Osteocyte (in vitro differentiated cells): ENCODE results near the gene IPCEF1. TPM values are rescaled to one million over a fixed set of nuclear protein-coding genes. Genes with fewer than 3 reads are reported as not detected.

Experiments used
- DNase-seq: peaks from one replicate; pipeline ENCODE4 v3.0.0; 2021; ENCODE audit warnings: mixed read lengths; ENCODE audit not compliant: unreplicated experiment; ENCODE audit errors: extremely low spot score
- H3K27ac Mint-ChIP-seq: one replicate; pipeline ENCODE4 v1.8.0; 2021; ENCODE audit warnings: mild to moderate bottlenecking, mixed read lengths; ENCODE audit not compliant: unreplicated experiment
- H3K27me3 Mint-ChIP-seq: one replicate; pipeline ENCODE4 v1.8.0; 2021; ENCODE audit warnings: mixed read lengths; ENCODE audit not compliant: unreplicated experiment
- H3K36me3 Mint-ChIP-seq: one replicate; pipeline ENCODE4 v1.8.0; 2021; ENCODE audit warnings: mixed read lengths; ENCODE audit not compliant: unreplicated experiment
- H3K4me1 Mint-ChIP-seq: one replicate; pipeline ENCODE4 v1.8.0; 2021; ENCODE audit warnings: mixed read lengths; ENCODE audit not compliant: unreplicated experiment
- H3K4me3 Mint-ChIP-seq: one replicate; pipeline ENCODE4 v1.8.0; 2021; ENCODE audit warnings: mild to moderate bottlenecking, moderate library complexity, mixed read lengths; ENCODE audit not compliant: unreplicated experiment
- H3K9me3 Mint-ChIP-seq: one replicate; pipeline ENCODE4 v1.8.0; 2021; ENCODE audit warnings: mixed read lengths; ENCODE audit not compliant: unreplicated experiment
- total RNA-seq: library from RNA; stranded (reverse); gene quantifications from 2 replicates; pipeline ENCODE4 v1.2.1, GENCODE V29; 2021
- TF ChIP-seq, protein P1 (sequence below): fragments of 200-600 bp; sonication (generic); IDR thresholded peaks from 2 replicates; pipeline ENCODE4 v1.5.0; 2021; ENCODE audit warnings: antibody characterized with exemption, mild to moderate bottlenecking, moderate library complexity

Gene IPCEF1
- total RNA-seq, 1 donor from 2014 or later = 0.46 TPM

- TF ChIP-seq, protein P1, sequence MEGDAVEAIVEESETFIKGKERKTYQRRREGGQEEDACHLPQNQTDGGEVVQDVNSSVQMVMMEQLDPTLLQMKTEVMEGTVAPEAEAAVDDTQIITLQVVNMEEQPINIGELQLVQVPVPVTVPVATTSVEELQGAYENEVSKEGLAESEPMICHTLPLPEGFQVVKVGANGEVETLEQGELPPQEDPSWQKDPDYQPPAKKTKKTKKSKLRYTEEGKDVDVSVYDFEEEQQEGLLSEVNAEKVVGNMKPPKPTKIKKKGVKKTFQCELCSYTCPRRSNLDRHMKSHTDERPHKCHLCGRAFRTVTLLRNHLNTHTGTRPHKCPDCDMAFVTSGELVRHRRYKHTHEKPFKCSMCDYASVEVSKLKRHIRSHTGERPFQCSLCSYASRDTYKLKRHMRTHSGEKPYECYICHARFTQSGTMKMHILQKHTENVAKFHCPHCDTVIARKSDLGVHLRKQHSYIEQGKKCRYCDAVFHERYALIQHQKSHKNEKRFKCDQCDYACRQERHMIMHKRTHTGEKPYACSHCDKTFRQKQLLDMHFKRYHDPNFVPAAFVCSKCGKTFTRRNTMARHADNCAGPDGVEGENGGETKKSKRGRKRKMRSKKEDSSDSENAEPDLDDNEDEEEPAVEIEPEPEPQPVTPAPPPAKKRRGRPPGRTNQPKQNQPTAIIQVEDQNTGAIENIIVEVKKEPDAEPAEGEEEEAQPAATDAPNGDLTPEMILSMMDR = no peak
- Mint-ChIP-seq H3K4me1 (peaks cover 9% of the 10 kb centered on the region), H3K27ac (no peak overlapping the region), H3K36me3 (no peaks in the 10 kb centered on the region), H3K4me3 (no peak overlapping the region), H3K27me3 (peaks cover 2% of the 10 kb centered on the region), H3K9me3 (no peaks in the 10 kb centered on the region)
- DNase-seq = no peak
Observed at GRCh38 chr6:154239392-154239791, 117.2 kb downstream of the IPCEF1 start.

DNA sequence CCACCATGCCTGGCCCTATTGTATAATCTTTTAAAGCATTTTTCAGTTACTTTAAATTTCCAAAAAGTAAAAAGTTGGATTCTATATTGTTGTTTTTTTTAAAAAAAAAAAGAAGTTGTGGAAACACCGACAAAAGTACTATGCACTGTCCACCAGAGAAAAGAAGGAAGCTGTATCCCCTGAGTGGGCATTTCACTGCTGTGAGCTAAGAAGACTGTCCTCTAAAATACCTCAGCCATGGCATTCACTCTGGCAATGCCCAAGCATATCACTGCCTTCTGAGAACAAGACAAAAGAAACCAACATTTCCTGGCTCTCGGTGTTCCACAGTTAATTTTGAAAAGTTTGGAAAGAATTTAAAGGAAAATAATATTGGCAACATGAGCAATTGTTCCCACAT lies 117.8 kb downstream of the IPCEF1 start:
- DNase-seq = no peak
- Mint-ChIP-seq H3K9me3 (no peaks in the 10 kb centered on the region), H3K36me3 (no peaks in the 10 kb centered on the region), H3K4me1 (peaks cover 9% of the 10 kb centered on the region), H3K27me3 (peaks cover 2% of the 10 kb centered on the region), H3K27ac (no peak overlapping the region), H3K4me3 (no peak overlapping the region)
- TF ChIP-seq, protein P1 = no peak

DNA sequence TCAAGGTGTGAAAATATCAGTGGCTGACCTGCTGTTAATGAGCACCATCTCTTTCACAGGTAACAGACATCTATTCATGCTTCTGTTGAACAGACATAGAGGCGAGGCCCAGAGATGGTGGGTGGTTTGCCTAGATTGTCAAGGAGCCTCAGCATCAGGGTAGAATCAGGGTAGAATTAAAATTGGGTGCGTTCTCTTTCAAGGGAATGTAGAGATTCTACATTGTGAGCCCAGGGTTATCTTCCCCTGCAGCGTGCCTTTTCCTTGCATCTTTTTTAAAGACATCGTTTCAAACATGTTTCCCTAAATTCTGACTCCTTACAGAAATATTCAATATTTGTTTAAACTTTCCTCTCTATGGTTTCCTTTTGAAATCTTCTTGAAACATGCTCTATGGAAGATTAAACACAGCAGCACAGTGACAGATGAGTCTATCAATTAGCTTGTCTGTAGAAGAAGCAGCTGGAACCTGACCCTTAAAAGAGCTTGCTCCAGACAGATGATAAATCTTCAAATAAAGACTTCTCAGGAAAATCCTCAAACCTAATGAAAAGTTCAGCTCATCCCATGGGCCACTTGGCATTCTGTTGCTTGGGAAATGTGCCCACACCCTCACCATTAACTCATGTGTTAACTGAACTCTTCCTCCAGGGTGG lies 119.8 kb downstream of the IPCEF1 start:
- H3K4me1 Mint-ChIP-seq = peaks cover 19% of the 10 kb centered on the region
- H3K9me3 Mint-ChIP-seq = no peaks in the 10 kb centered on the region
- H3K27ac Mint-ChIP-seq = no peak overlapping the region
- no peaks in the 10 kb centered on the region for H3K36me3 Mint-ChIP-seq
- DNase-seq = no peak
- TF ChIP-seq, protein P1 = no peak
- H3K4me3 Mint-ChIP-seq = no peak overlapping the region
- H3K27me3 Mint-ChIP-seq = peaks cover 2% of the 10 kb centered on the region

GRCh38 chr6:154234019-154234772 lies 122.4 kb downstream of the IPCEF1 start:
- H3K36me3 Mint-ChIP-seq = no peaks in the 10 kb centered on the region
- no peaks in the 10 kb centered on the region for H3K9me3 Mint-ChIP-seq
- TF ChIP-seq, protein P1 = no peak
- no peak overlapping the region for H3K27ac Mint-ChIP-seq
- no peak for DNase-seq
- H3K27me3 Mint-ChIP-seq = peaks cover 2% of the 10 kb centered on the region
- H3K4me1 Mint-ChIP-seq = peaks cover 21% of the 10 kb centered on the region
- H3K4me3 Mint-ChIP-seq = no peak overlapping the region

DNA sequence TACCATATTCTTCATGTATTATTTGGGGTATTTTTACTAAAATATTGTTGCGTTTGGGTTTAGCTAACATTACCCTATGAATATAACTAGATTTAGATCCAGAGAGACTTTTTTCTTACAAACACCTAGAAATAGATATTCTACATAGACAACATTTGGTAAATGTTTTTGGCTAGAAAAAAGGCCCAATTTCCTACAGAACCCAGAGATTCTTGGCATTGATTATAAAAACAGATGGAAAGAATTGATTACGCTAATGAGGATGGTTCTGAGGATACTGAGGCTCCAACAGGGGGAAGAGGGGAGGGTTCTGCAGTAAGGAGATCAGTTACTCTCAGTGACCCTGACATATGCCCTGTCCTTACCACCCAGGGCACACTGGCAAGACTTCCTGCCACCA lies 123.2 kb downstream of the IPCEF1 start:
- H3K9me3 Mint-ChIP-seq = no peaks in the 10 kb centered on the region
- peaks cover 21% of the 10 kb centered on the region for H3K4me1 Mint-ChIP-seq
- H3K27me3 Mint-ChIP-seq = peaks cover 2% of the 10 kb centered on the region
- H3K27ac Mint-ChIP-seq = no peak overlapping the region
- DNase-seq = no peak
- no peak overlapping the region for H3K4me3 Mint-ChIP-seq
- TF ChIP-seq, protein P1 = no peak
- no peaks in the 10 kb centered on the region for H3K36me3 Mint-ChIP-seq
